ENCODE measurements around the gene VPS33A.

The VPS33A gene

DNA sequence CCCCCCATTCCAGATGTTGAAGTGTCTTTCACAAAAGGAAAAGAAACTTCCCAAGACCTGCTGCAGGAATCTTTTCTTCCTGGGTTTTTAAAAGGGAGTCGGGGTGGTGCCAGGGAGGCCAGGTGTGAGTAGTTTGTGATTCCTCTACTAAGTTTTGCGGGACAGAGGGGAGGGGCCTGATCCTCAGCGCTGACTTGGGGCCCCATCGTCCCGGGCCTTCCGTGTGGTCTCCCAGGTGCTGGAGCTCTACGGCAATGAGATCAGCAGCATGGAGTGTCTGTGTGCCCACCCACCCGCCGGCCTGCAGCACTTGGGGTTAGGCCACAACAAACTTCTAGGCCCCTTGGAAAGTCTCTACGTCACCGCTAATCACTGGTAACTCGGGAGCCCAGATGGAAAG lies 78.8 kb downstream of the VPS33A start:
- TF ChIP-seq, protein P1, sequence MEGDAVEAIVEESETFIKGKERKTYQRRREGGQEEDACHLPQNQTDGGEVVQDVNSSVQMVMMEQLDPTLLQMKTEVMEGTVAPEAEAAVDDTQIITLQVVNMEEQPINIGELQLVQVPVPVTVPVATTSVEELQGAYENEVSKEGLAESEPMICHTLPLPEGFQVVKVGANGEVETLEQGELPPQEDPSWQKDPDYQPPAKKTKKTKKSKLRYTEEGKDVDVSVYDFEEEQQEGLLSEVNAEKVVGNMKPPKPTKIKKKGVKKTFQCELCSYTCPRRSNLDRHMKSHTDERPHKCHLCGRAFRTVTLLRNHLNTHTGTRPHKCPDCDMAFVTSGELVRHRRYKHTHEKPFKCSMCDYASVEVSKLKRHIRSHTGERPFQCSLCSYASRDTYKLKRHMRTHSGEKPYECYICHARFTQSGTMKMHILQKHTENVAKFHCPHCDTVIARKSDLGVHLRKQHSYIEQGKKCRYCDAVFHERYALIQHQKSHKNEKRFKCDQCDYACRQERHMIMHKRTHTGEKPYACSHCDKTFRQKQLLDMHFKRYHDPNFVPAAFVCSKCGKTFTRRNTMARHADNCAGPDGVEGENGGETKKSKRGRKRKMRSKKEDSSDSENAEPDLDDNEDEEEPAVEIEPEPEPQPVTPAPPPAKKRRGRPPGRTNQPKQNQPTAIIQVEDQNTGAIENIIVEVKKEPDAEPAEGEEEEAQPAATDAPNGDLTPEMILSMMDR (IDR thresholded peaks at IDR 0.05; ENCODE audit: unreplicated experiment in 3 of 3) = no peak
- no peaks in the 10 kb centered on the region for H3K9me3 Mint-ChIP-seq
- peaks cover 3% of the 10 kb centered on the region for H3K27me3 Mint-ChIP-seq (ENCODE audit: low read depth)
- no peaks in the 10 kb centered on the region for H3K36me3 Mint-ChIP-seq (ENCODE audit: low read depth)
- no peaks in the 10 kb centered on the region for H3K4me1 Mint-ChIP-seq
- no peak overlapping the region for H3K27ac Mint-ChIP-seq
- no peak overlapping the region for H3K4me3 Mint-ChIP-seq

DNA sequence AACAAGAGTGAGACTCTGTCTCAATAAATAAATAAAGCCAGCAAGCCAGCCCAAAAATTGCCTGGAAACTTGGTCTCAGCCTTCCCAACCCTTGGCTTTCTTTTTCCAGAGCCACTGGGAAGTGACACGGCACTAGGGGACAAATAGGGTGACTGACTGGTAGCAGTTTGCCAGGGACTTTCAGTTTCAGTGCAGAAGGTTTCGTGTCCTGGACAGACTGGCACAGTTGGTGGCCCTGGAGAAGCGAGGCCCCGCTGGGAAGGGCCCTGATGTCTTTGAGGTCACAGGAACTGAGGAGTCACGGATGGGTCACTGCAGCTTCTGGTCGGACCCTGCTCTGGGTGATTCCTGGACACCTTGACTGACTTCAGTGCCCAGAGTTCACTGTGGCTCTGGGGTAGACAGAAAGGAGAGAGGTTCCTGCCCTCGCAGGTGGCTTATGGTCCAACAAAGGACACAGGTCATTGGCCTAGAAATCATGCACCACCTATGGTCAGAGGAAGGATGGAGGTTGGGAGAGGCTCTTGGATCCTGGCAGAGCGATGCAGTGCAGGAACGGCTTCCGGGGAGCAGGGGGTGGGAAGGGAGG lies 80.7 kb downstream of the VPS33A start:
- Mint-ChIP-seq H3K27me3 (ENCODE audit: low read depth) (peaks cover 6% of the 10 kb centered on the region), H3K9me3 (no peaks in the 10 kb centered on the region), H3K4me3 (no peak overlapping the region), H3K4me1 (no peaks in the 10 kb centered on the region), H3K36me3 (ENCODE audit: low read depth) (no peaks in the 10 kb centered on the region), H3K27ac (no peak overlapping the region)
- TF ChIP-seq, protein P1 (IDR thresholded peaks at IDR 0.05; ENCODE audit: unreplicated experiment in 3 of 3) = no peak

DNA sequence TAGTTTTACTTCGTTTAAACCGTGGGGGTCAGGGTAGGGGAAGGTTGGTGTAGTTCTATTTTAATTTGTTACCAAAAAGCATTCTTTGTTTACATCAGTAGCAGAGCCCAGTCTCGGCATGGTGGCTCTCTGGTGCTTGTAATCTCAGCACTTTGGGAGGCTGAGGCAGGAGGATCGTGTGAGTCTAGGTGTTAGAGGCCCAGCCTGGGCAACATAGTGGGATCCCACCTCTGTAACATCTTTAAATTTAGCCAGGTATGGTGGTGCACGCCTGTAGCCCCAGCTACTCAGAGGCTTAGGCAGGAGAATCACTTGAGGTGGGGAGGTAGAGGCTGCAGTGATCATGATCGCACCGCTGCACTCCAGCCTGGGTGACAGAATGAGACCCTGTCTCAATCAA lies 81.2 kb downstream of the VPS33A start:
- peak overlapping the region; percentile 72 to 77 (median 76) for H3K4me3 Mint-ChIP-seq
- TF ChIP-seq, protein P1 (IDR thresholded peaks at IDR 0.05; ENCODE audit: unreplicated experiment in 3 of 3) = no peak
- peaks cover 10% of the 10 kb centered on the region for H3K27me3 Mint-ChIP-seq (ENCODE audit: low read depth)
- no peaks in the 10 kb centered on the region for H3K9me3 Mint-ChIP-seq
- H3K36me3 Mint-ChIP-seq (ENCODE audit: low read depth) = no peaks in the 10 kb centered on the region
- H3K27ac Mint-ChIP-seq = no peak overlapping the region
- H3K4me1 Mint-ChIP-seq = no peaks in the 10 kb centered on the region

DNA sequence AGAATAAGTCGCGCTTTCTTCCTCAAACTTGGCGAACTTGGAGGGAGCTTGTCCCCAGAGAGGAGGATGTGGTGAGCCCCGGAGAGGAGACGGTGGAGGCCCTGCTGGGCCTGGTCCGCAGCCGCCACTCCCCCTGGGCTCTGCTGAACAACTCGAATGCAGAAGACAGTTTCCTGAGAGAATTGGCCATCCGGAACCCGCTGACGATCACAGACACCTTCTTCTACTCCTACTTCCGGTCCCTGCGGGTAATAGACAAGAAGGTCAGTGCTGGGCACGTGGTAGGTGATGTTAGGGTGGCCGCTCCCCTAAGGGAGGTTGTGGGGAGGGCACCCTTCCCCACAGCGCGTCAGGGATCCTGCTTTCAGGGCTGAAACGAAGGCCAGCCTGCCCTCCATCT lies 81.8 kb downstream of the VPS33A start:
- H3K27me3 Mint-ChIP-seq (ENCODE audit: low read depth) = peaks cover 10% of the 10 kb centered on the region
- H3K4me3 Mint-ChIP-seq = peak overlapping the region; percentile 72 to 77 (median 76)
- TF ChIP-seq, protein P1 (IDR thresholded peaks at IDR 0.05; ENCODE audit: unreplicated experiment in 3 of 3) = no peak
- no peaks in the 10 kb centered on the region for H3K4me1 Mint-ChIP-seq
- no peaks in the 10 kb centered on the region for H3K9me3 Mint-ChIP-seq
- no peaks in the 10 kb centered on the region for H3K36me3 Mint-ChIP-seq (ENCODE audit: low read depth)
- H3K27ac Mint-ChIP-seq = no peak overlapping the region

DNA sequence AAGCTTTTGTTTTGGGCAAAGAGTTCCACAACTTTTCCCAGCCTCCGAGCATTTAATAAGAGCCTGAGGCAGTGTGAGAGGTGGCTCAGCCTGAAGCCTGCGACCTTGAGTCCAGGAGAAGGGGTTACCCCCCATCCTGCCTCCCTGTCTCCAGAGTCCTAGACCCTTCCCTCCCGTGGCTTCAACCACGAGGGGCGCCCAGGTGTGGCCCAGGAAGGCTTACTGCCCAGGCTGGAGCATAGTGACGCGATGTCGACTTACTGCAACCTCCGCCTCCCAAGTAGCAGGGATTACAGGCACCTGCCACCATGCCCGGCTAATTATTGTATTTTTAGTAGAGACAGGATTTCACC lies 82.7 kb downstream of the VPS33A start:
- TF ChIP-seq, protein P1 (IDR thresholded peaks at IDR 0.05; ENCODE audit: unreplicated experiment in 3 of 3) = no peak
- H3K9me3 Mint-ChIP-seq = no peaks in the 10 kb centered on the region
- peak overlapping the region; percentile 72 to 76 (median 75) for H3K4me3 Mint-ChIP-seq
- no peaks in the 10 kb centered on the region for H3K4me1 Mint-ChIP-seq
- H3K36me3 Mint-ChIP-seq (ENCODE audit: low read depth) = no peaks in the 10 kb centered on the region
- no peak overlapping the region for H3K27ac Mint-ChIP-seq
- peaks cover 10% of the 10 kb centered on the region for H3K27me3 Mint-ChIP-seq (ENCODE audit: low read depth)

DNA sequence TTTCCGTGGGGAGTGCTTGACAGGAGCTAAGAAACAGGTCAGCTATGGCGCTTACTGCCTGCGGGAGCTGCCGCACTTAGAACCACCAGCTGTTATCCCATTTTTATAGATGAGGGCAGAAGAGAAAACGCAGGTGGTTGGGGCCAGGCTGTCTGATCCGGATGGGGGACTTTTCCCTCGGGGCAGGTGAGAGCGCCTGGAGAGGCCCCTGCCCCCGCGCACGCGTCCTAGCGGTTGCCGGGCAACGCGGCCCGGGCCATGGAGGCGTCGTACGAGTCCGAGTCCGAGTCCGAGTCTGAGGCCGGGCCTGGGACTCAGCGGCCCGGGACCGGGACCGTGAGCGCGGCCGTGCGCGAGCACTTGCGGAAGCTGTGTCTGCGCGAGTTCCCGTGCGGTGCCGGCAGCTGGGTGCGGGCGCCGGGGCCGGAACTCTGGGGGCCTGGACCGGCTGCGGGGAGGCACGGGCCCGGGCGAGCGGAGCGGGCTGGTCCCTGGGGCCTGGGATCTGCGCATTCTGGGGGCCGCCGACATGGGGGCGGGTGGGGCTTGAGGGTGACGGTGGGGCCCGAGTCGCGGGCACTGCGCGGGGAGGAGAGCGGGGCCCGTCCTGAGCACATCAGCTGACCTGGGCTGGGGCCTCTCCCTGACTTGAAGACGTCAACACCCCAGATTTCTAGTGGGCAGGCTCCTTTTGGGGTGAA lies 83.3 kb downstream of the VPS33A start, which contains the start of gene LRRC43:
Gene LRRC43, plus strand, starts transcription at position 237 of the 701 bp plus-strand sequence. Its CDS starts 22 bp downstream, at position 259.
- Mint-ChIP-seq H3K27ac (peak within 1 kb of the TSS in 2 of 3 experiments; percentile 27 to 44), H3K4me3 (peak within 1 kb of the TSS; percentile 81 to 89 (median 88)), H3K4me1 (no peaks in the 10 kb centered on the region), H3K36me3 (ENCODE audit: low read depth) (no peaks in the 10 kb centered on the region), H3K9me3 (no peaks in the 10 kb centered on the region), H3K27me3 (ENCODE audit: low read depth) (peaks cover 16% of the 10 kb centered on the region)
- TF ChIP-seq, protein P1 (IDR thresholded peaks at IDR 0.05; ENCODE audit: unreplicated experiment in 3 of 3) = no peak

All from nephron (organoid).